GM18951 (cell line): ENCODE results near the gene DNAH3.

Experiments
- POLR2A ChIP-seq: IDR thresholded peaks from 4 replicates; pipeline ENCODE4 v1.6.1; 2011; ENCODE audit warnings: mild to moderate bottlenecking; ENCODE audit not compliant: insufficient read length, insufficient read depth; ENCODE audit errors: extremely low read depth
- in situ Hi-C: fragments of 300-500 bp; cut with MboI; formaldehyde crosslinking; loops from one replicate; pipeline ENCODE4 v1.12.0; 2022; ENCODE audit warnings: low sequenced_read_pairs, mixed read lengths, inconsistent platforms; ENCODE audit not compliant: unreplicated experiment

Gene DNAH3

GRCh38 chr16:21092951-21093350 is 57.7 kb downstream of the DNAH3 start:
- in situ Hi-C loops = no loop called here
- TF ChIP-seq POLR2A = no peak

DNA sequence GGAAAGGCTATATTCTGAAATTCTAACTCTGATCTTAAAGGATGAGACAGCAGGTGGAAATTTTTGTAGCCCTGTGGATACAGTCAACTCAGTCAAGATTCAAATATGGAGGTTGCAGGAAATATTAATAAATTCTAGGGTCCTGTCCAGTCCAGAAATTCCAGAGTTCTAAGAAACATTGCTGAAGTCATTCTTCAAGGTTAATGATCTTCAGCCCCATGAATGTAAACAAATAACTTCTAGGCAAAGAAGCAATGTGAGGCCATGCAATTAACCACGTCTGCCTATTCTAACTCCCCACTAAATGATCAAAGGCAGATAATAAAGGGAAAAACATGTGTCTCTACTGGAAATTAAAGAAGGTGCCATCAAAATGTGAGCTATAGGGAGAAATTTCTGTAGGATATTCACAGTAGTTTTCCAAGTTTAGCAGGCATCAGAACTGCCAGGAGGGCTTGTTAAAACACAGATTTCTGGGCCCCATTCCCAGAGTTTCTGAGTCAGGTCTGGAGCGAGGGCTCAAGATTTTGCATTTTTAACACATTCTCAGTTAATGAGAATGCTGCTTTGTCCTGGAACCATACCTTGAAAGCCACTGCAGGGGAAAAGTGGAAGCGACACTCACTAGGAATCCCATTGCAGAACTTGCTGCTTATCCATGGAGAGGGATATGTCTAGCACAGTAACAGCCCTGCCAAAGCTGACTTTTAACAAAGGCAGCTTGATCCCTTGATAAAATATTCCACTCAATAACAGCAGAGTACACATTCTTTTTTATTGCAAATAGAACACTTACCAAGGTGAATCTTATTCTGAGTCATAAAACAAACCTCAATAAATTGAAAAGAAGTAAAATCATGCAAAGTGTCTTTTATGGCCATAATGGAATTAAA is 61.8 kb downstream of the DNAH3 start:
- in situ Hi-C loops = loop anchor here (5.0 kb wide), 1 partner anchor 237 kb away; no protein-coding TSS in a partner anchor
- TF ChIP-seq POLR2A = no peak

DNA sequence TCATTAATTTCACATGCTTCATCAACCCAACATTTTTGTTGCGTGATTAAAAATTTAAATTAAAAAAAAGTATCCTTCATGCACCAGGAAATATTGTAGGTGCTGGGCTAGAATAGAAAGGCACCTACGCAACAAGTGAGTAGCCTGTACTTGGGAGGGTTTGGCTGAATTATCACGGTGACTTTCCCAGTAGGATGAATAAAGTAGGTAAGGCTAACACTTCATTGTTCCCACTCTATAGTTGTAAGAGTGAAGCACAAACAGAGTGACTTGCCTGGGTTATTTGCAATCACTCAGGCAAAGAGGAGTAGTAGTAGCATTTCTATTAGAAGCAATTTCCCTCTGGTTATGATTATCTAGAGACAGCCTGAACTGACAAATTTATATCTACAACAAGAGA is 62.5 kb downstream of the DNAH3 start:
- in situ Hi-C loops = loop anchor here (5.0 kb wide), 1 partner anchor 236 kb away; no protein-coding TSS in a partner anchor
- no peak for TF ChIP-seq POLR2A

DNA sequence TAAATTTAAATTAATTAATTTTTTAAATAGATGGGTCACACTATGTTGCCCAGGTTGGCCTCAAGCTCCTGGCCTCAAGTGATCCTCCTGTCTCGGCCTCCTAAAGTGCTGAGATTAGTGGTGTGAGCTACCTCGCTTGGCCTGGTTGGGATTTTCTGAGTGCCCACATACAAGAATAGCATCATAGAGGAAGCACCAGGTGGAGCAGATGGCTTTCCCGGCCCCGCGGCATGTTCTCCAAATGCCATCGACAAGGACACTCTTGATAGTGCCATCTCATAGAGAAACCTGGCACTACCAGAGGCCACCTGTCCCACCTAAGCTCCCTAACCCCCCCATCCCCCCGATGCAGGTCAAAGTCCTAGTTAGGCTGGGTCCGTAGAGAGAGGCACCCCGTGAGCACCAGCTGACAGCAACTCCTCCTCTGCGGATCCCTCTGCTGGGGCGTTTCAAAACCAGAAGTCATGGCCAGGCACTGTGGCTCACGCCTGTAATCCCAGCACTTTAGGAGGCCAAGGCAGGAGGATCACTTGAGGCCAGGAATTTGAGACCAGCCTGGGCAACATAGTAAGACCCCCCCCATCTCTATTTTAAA is 65.9 kb downstream of the DNAH3 start:
- TF ChIP-seq POLR2A = no peak
- in situ Hi-C loops = loop anchor here (5.0 kb wide), 1 partner anchor 232 kb away; no protein-coding TSS in a partner anchor

GRCh38 chr16:21083729-21084268 is 66.8 kb downstream of the DNAH3 start:
- in situ Hi-C loops = no loop called here
- TF ChIP-seq POLR2A = no peak

GRCh38 chr16:21081329-21081728 is 69.3 kb downstream of the DNAH3 start:
- in situ Hi-C loops = no loop called here
- no peak for TF ChIP-seq POLR2A

DNA sequence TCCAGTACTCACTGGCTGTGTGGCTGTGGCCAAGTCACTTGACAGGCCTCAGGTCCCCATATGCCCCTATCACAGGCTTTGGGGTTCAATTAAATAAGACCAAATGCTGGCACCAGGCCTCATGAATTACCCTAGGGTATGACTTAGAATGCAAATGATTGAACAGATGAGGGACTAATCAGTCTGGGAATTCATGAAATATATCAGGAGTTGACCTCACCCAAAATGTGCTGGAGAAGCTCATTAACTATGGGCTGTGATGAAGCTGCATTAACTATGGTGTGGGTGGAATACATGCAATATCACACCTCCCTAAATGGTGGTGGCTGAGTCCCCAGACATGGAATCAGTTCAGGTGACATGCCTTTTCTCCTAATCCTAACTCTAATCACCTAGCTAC is 72.1 kb downstream of the DNAH3 start:
- in situ Hi-C loops = no loop called here
- no peak for TF ChIP-seq POLR2A

GRCh38 chr16:21076186-21076883 is 74.3 kb downstream of the DNAH3 start:
- in situ Hi-C loops = no loop called here
- no peak for TF ChIP-seq POLR2A

- in situ Hi-C loops = no loop called here
- no peak for TF ChIP-seq POLR2A
Measured at GRCh38 chr16:21075252-21075651, 75.4 kb downstream of the DNAH3 start.

- in situ Hi-C loops = no loop called here
Measured at GRCh38 chr16:21072976-21073375, 77.7 kb downstream of the DNAH3 start.

GRCh38 chr16:21071741-21072140 is 78.9 kb downstream of the DNAH3 start:
- in situ Hi-C loops = no loop called here
- TF ChIP-seq POLR2A = no peak

More at GRCh38 chr16:21072976-21073375, 77.7 kb downstream of the DNAH3 start:
- TF ChIP-seq POLR2A = no peak

DNA sequence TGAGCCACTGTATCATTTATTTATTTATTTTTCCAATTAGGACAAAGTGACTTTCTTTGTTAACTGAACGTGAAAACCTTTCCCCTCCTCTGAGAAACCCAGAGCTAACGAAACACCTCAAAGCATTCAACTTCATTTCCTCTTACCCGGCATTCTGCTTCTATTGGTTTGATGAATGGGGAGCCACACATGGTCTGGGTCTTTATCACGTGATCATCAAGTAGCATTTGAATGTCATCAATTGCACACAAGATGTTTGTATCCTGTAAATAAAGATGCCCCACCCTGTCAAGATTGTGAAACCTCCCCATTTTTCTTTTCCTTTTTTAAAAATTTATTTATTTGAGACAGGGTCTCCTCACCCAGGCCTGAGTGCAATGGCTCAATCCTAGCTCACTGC is 80.1 kb downstream of the DNAH3 start:
- in situ Hi-C loops = no loop called here
- TF ChIP-seq POLR2A = no peak

DNA sequence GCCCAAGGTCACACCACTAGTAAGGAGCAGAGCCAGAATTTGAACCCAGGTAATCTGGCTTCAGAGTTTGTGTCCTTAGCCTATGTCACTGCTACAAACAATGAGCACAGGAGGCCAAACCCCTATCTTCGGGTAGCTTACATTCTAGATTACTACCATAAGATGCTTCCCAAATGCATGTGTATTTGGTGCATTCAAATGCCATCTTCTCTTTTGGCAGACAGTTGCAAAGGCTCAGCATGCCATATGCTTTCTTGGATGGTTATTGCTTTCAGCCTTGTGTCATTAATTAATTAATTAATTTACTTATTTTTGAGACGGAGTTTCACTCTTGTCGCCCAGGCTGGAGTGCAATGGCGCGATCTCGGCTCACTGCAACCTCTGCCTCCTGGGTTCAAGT is 80.7 kb downstream of the DNAH3 start:
- no peak for TF ChIP-seq POLR2A
- in situ Hi-C loops = no loop called here
